ENCODE data around the gene MCF2L.

MCF2L gene

GRCh38 chr13:112963641-112964040, 5.4 kb upstream of the MCF2L start:
- Histone ChIP-seq H3K9ac (ENCODE audit: low read depth in 1 of 2, low read length in 2 of 2) (no peak overlapping the region), H3K27me3 (ENCODE audit: control insufficient read depth in 2 of 2, insufficient read depth in 2 of 2, low read length in 2 of 2) (no peaks in the 10 kb centered on the region), H3K4me1 (ENCODE audit: control insufficient read depth in 2 of 2, insufficient read depth in 2 of 2, low read length in 2 of 2) (peaks cover 7 to 9% of the 10 kb centered on the region in 2 donors)

GRCh38 chr13:112964971-112965492, 4.0 kb upstream of the MCF2L start:
- H3K27me3 ChIP-seq (ENCODE audit: control insufficient read depth in 2 of 2, insufficient read depth in 2 of 2, low read length in 2 of 2), result peaks cover 0 to 2% of the 10 kb centered on the region in 2 donors
- H3K9ac ChIP-seq (ENCODE audit: low read depth in 1 of 2, low read length in 2 of 2), result no peak overlapping the region
- H3K27ac ChIP-seq (ENCODE audit: low read depth in 2 of 2, low read length in 2 of 2), result peak overlapping the region in 1 of 2 donors; percentile 9
- no peaks in the 10 kb centered on the region for H3K36me3 ChIP-seq (ENCODE audit: control insufficient read depth in 2 of 2, insufficient read depth in 2 of 2, low read length in 2 of 2)
- H3K4me1 ChIP-seq (ENCODE audit: control insufficient read depth in 2 of 2, insufficient read depth in 2 of 2, low read length in 2 of 2), result peaks cover 9 to 11% of the 10 kb centered on the region in 2 donors
- H3K4me3 ChIP-seq (ENCODE audit: low read length in 2 of 2), result no peak overlapping the region
- no peaks in the 10 kb centered on the region for H3K9me3 ChIP-seq (ENCODE audit: control insufficient read depth in 2 of 2, low read length in 2 of 2)

More at GRCh38 chr13:112963641-112964040, 5.4 kb upstream of the MCF2L start:
- Histone ChIP-seq H3K9me3 (ENCODE audit: control insufficient read depth in 2 of 2, low read length in 2 of 2) (no peaks in the 10 kb centered on the region), H3K4me3 (ENCODE audit: low read length in 2 of 2) (no peak overlapping the region), H3K27ac (ENCODE audit: low read depth in 2 of 2, low read length in 2 of 2) (no peak overlapping the region), H3K36me3 (ENCODE audit: control insufficient read depth in 2 of 2, insufficient read depth in 2 of 2, low read length in 2 of 2) (no peaks in the 10 kb centered on the region)

- H3K4me3 ChIP-seq (ENCODE audit: low read length in 2 of 2), result no peak overlapping the region
- H3K27me3 ChIP-seq (ENCODE audit: control insufficient read depth in 2 of 2, insufficient read depth in 2 of 2, low read length in 2 of 2), result peaks cover 0 to 5% of the 10 kb centered on the region in 2 donors
- no peaks in the 10 kb centered on the region for H3K36me3 ChIP-seq (ENCODE audit: control insufficient read depth in 2 of 2, insufficient read depth in 2 of 2, low read length in 2 of 2)
- peaks cover 9 to 11% of the 10 kb centered on the region in 2 donors for H3K4me1 ChIP-seq (ENCODE audit: control insufficient read depth in 2 of 2, insufficient read depth in 2 of 2, low read length in 2 of 2)
- no peak overlapping the region for H3K9ac ChIP-seq (ENCODE audit: low read depth in 1 of 2, low read length in 2 of 2)
- no peak overlapping the region for H3K27ac ChIP-seq (ENCODE audit: low read depth in 2 of 2, low read length in 2 of 2)
- H3K9me3 ChIP-seq (ENCODE audit: control insufficient read depth in 2 of 2, low read length in 2 of 2), result no peaks in the 10 kb centered on the region
These were observed 3.4 kb upstream of the MCF2L start for GRCh38 chr13:112965573-112966115.

GRCh38 chr13:112966776-112967175, 2.2 kb upstream of the MCF2L start:
- no peak overlapping the region for H3K9ac ChIP-seq (ENCODE audit: low read depth in 1 of 2, low read length in 2 of 2)
- H3K4me1 ChIP-seq (ENCODE audit: control insufficient read depth in 2 of 2, insufficient read depth in 2 of 2, low read length in 2 of 2), result peaks cover 9 to 11% of the 10 kb centered on the region in 2 donors
- peaks cover 0 to 5% of the 10 kb centered on the region in 2 donors for H3K27me3 ChIP-seq (ENCODE audit: control insufficient read depth in 2 of 2, insufficient read depth in 2 of 2, low read length in 2 of 2)
- H3K9me3 ChIP-seq (ENCODE audit: control insufficient read depth in 2 of 2, low read length in 2 of 2), result no peaks in the 10 kb centered on the region
- H3K36me3 ChIP-seq (ENCODE audit: control insufficient read depth in 2 of 2, insufficient read depth in 2 of 2, low read length in 2 of 2), result no peaks in the 10 kb centered on the region
- no peak overlapping the region for H3K4me3 ChIP-seq (ENCODE audit: low read length in 2 of 2)
- no peak overlapping the region for H3K27ac ChIP-seq (ENCODE audit: low read depth in 2 of 2, low read length in 2 of 2)

- H3K9me3 ChIP-seq (ENCODE audit: control insufficient read depth in 2 of 2, low read length in 2 of 2), result no peaks in the 10 kb centered on the region
- H3K27me3 ChIP-seq (ENCODE audit: control insufficient read depth in 2 of 2, insufficient read depth in 2 of 2, low read length in 2 of 2), result peaks cover 0 to 5% of the 10 kb centered on the region in 2 donors
- H3K27ac ChIP-seq (ENCODE audit: low read depth in 2 of 2, low read length in 2 of 2), result peak overlapping the region; percentile 77 to 84
- H3K4me1 ChIP-seq (ENCODE audit: control insufficient read depth in 2 of 2, insufficient read depth in 2 of 2, low read length in 2 of 2), result peaks cover 9 to 11% of the 10 kb centered on the region in 2 donors
- no peaks in the 10 kb centered on the region for H3K36me3 ChIP-seq (ENCODE audit: control insufficient read depth in 2 of 2, insufficient read depth in 2 of 2, low read length in 2 of 2)
- peak overlapping the region; percentile 66 to 72 for H3K4me3 ChIP-seq (ENCODE audit: low read length in 2 of 2)
- H3K9ac ChIP-seq (ENCODE audit: low read depth in 1 of 2, low read length in 2 of 2), result peak overlapping the region; percentile 34 to 77
These were observed 1.2 kb upstream of the MCF2L start for GRCh38 chr13:112967686-112968379.

GRCh38 chr13:112968380-112968909, 569 bp upstream of the MCF2L start:
- no peaks in the 10 kb centered on the region for H3K36me3 ChIP-seq (ENCODE audit: control insufficient read depth in 2 of 2, insufficient read depth in 2 of 2, low read length in 2 of 2)
- peak overlapping the region; percentile 77 to 84 for H3K27ac ChIP-seq (ENCODE audit: low read depth in 2 of 2, low read length in 2 of 2)
- H3K9me3 ChIP-seq (ENCODE audit: control insufficient read depth in 2 of 2, low read length in 2 of 2), result no peaks in the 10 kb centered on the region
- peaks cover 9 to 11% of the 10 kb centered on the region in 2 donors for H3K4me1 ChIP-seq (ENCODE audit: control insufficient read depth in 2 of 2, insufficient read depth in 2 of 2, low read length in 2 of 2)
- peaks cover 0 to 5% of the 10 kb centered on the region in 2 donors for H3K27me3 ChIP-seq (ENCODE audit: control insufficient read depth in 2 of 2, insufficient read depth in 2 of 2, low read length in 2 of 2)
- peak overlapping the region; percentile 66 to 72 for H3K4me3 ChIP-seq (ENCODE audit: low read length in 2 of 2)
- H3K9ac ChIP-seq (ENCODE audit: low read depth in 1 of 2, low read length in 2 of 2), result peak overlapping the region; percentile 34 to 77

GRCh38 chr13:112969692-112970338, 801 bp downstream of the MCF2L start:
- H3K4me1 ChIP-seq (ENCODE audit: control insufficient read depth in 2 of 2, insufficient read depth in 2 of 2, low read length in 2 of 2), result peaks cover 9 to 11% of the 10 kb centered on the region in 2 donors
- peak overlapping the region; percentile 77 to 84 for H3K27ac ChIP-seq (ENCODE audit: low read depth in 2 of 2, low read length in 2 of 2)
- H3K4me3 ChIP-seq (ENCODE audit: low read length in 2 of 2), result peak overlapping the region; percentile 72 to 78
- peak overlapping the region; percentile 75 to 77 for H3K9ac ChIP-seq (ENCODE audit: low read depth in 1 of 2, low read length in 2 of 2)
- H3K9me3 ChIP-seq (ENCODE audit: control insufficient read depth in 2 of 2, low read length in 2 of 2), result no peaks in the 10 kb centered on the region
- no peaks in the 10 kb centered on the region for H3K36me3 ChIP-seq (ENCODE audit: control insufficient read depth in 2 of 2, insufficient read depth in 2 of 2, low read length in 2 of 2)
- peaks cover 0 to 5% of the 10 kb centered on the region in 2 donors for H3K27me3 ChIP-seq (ENCODE audit: control insufficient read depth in 2 of 2, insufficient read depth in 2 of 2, low read length in 2 of 2)

GRCh38 chr13:112970552-112971287, 1.7 kb downstream of the MCF2L start:
- H3K9me3 ChIP-seq (ENCODE audit: control insufficient read depth in 2 of 2, low read length in 2 of 2), result no peaks in the 10 kb centered on the region
- H3K4me1 ChIP-seq (ENCODE audit: control insufficient read depth in 2 of 2, insufficient read depth in 2 of 2, low read length in 2 of 2), result peaks cover 9 to 11% of the 10 kb centered on the region in 2 donors
- no peak overlapping the region for H3K27ac ChIP-seq (ENCODE audit: low read depth in 2 of 2, low read length in 2 of 2)
- no peaks in the 10 kb centered on the region for H3K36me3 ChIP-seq (ENCODE audit: control insufficient read depth in 2 of 2, insufficient read depth in 2 of 2, low read length in 2 of 2)
- H3K4me3 ChIP-seq (ENCODE audit: low read length in 2 of 2), result no peak overlapping the region
- no peak overlapping the region for H3K9ac ChIP-seq (ENCODE audit: low read depth in 1 of 2, low read length in 2 of 2)
- peaks cover 0 to 5% of the 10 kb centered on the region in 2 donors for H3K27me3 ChIP-seq (ENCODE audit: control insufficient read depth in 2 of 2, insufficient read depth in 2 of 2, low read length in 2 of 2)

GRCh38 chr13:112971288-112971643, 2.3 kb downstream of the MCF2L start:
- Histone ChIP-seq H3K27me3 (ENCODE audit: control insufficient read depth in 2 of 2, insufficient read depth in 2 of 2, low read length in 2 of 2) (peaks cover 0 to 5% of the 10 kb centered on the region in 2 donors), H3K4me3 (ENCODE audit: low read length in 2 of 2) (no peak overlapping the region)

More at GRCh38 chr13:112971288-112971643, 2.3 kb downstream of the MCF2L start:
- no peak overlapping the region for H3K27ac ChIP-seq (ENCODE audit: low read depth in 2 of 2, low read length in 2 of 2)
- no peaks in the 10 kb centered on the region for H3K36me3 ChIP-seq (ENCODE audit: control insufficient read depth in 2 of 2, insufficient read depth in 2 of 2, low read length in 2 of 2)
- no peak overlapping the region for H3K9ac ChIP-seq (ENCODE audit: low read depth in 1 of 2, low read length in 2 of 2)
- no peaks in the 10 kb centered on the region for H3K9me3 ChIP-seq (ENCODE audit: control insufficient read depth in 2 of 2, low read length in 2 of 2)
- H3K4me1 ChIP-seq (ENCODE audit: control insufficient read depth in 2 of 2, insufficient read depth in 2 of 2, low read length in 2 of 2), result peaks cover 9 to 11% of the 10 kb centered on the region in 2 donors

Data from mucosa of rectum (tissue), 2 donors.